H1 (cell line): ENCODE data around the gene PHLDA1. TPM values are rescaled to one million over a fixed set of nuclear protein-coding genes. Genes with fewer than 3 reads are reported as not detected.

ENCODE experiments used
- CTCF ChIA-PET: fragments of 300-600 bp; sonication (Branson Sonifier 250); formaldehyde crosslinking; loops from one replicate; lab custom pipeline; 2021; ENCODE audit not compliant: partially characterized antibody; lab: Charles Lee
- POLR2A ChIA-PET: fragments of 300-600 bp; sonication (Branson Sonifier 250); formaldehyde crosslinking; loops from one replicate; lab custom pipeline; 2021; ENCODE audit warnings: inconsistent platforms; ENCODE audit not compliant: partially characterized antibody; lab: Charles Lee
- DNase-seq, 2 experiments: peaks; one replicate each; pipeline versions ENCODE4 v3.0.0 to v3.0.0-alpha.2; 2010 to 2022; ENCODE audit warnings: low spot score in 2 of 2, low read depth in 1 of 2, mixed read lengths in 1 of 2
- FAIRE-seq: peaks from 2 replicates; lab custom pipeline; 2011; peaks lifted over from hg19 to GRCh38; lab: Jason Lieb, UNC
- H2AFZ ChIP-seq: 2 replicates; pipeline ENCODE4 v1.8.1; 2012; ENCODE audit warnings: low read length, inconsistent platforms
- H2AK5ac ChIP-seq: 2 replicates; pipeline ENCODE4 v1.6.1; 2013; ENCODE audit warnings: low read depth, low read length
- H2BK120ac ChIP-seq: replicated peaks from 2 replicates; pipeline ENCODE3; 2013; ENCODE audit warnings: low read depth, low read length, inconsistent platforms
- H2BK12ac ChIP-seq: 2 replicates; pipeline ENCODE4 v1.6.1; 2013; ENCODE audit warnings: low read depth, low read length
- H2BK15ac ChIP-seq: 2 replicates; pipeline ENCODE4 v1.6.1; 2013; ENCODE audit warnings: low read length
- H2BK20ac ChIP-seq: 2 replicates; pipeline ENCODE4 v1.6.1; 2013; ENCODE audit warnings: low read length
- H2BK5ac ChIP-seq: 2 replicates; pipeline ENCODE4 v1.6.1; 2013; ENCODE audit warnings: low read depth, low read length
- H3K14ac ChIP-seq: 2 replicates; pipeline ENCODE4 v1.6.1; 2013; ENCODE audit warnings: inconsistent platforms; ENCODE audit not compliant: insufficient read length
- H3K18ac ChIP-seq: 2 replicates; pipeline ENCODE4 v1.6.1; 2013; ENCODE audit warnings: low read length; ENCODE audit errors: extremely low read depth
- H3K23ac ChIP-seq: 2 replicates; pipeline ENCODE4 v1.6.1; 2013; ENCODE audit warnings: inconsistent platforms; ENCODE audit not compliant: insufficient read length
- H3K23me2 ChIP-seq: 2 replicates; pipeline ENCODE4 v1.6.1; 2013; ENCODE audit warnings: low read depth, low read length
- H3K27ac ChIP-seq: 2 replicates; pipeline ENCODE4 v1.6.1; 2011; ENCODE audit warnings: low read depth, low read length, inconsistent platforms
- H3K27me3 ChIP-seq, 4 experiments: replicated peaks in 1 of 4; 1 replicate in 1 of 4; 2 replicates in 3 of 4; pipeline versions ENCODE4 v1.6.1 to v1.8.1; 2011 to 2013; ENCODE audit warnings: low read length in 3 of 4, mild to moderate bottlenecking in 3 of 4, inconsistent platforms in 2 of 4, mixed read lengths in 2 of 4, moderate library complexity in 1 of 4; ENCODE audit not compliant: control insufficient read depth in 3 of 4, insufficient read depth in 3 of 4; ENCODE audit errors: extremely low read depth in 1 of 4
- H3K36me3 ChIP-seq, 4 experiments: 2 replicates each; pipeline versions ENCODE4 v1.6.1 to v1.8.1; 2011 to 2013; ENCODE audit warnings: mild to moderate bottlenecking in 4 of 4, low read length in 3 of 4, moderate library complexity in 2 of 4, control low read depth in 1 of 4, inconsistent platforms in 1 of 4; ENCODE audit not compliant: insufficient read depth in 4 of 4, control insufficient read depth in 2 of 4
- H3K4ac ChIP-seq: replicated peaks from 2 replicates; pipeline ENCODE3; 2013; ENCODE audit warnings: low read length, low read depth, mixed read lengths, inconsistent platforms; ENCODE audit not compliant: insufficient read length
- H3K4me1 ChIP-seq, 4 experiments: replicated peaks in 1 of 4; 1 replicate in 1 of 4; 2 replicates in 3 of 4; pipeline versions ENCODE4 v1.6.1 to v1.8.1; 2011 to 2013; ENCODE audit warnings: low read length in 3 of 4, inconsistent platforms in 2 of 4, mixed read lengths in 1 of 4; ENCODE audit not compliant: insufficient read depth in 4 of 4, control insufficient read depth in 3 of 4
- H3K4me2 ChIP-seq, 2 experiments: 2 replicates each; pipeline versions ENCODE4 v1.6.1 to v1.8.1; 2011 to 2013; ENCODE audit warnings: low read depth in 2 of 2, low read length in 2 of 2, control low read depth in 1 of 2, inconsistent platforms in 1 of 2, mild to moderate bottlenecking in 1 of 2; ENCODE audit not compliant: insufficient read depth in 1 of 2
- H3K4me3 ChIP-seq, 4 experiments: fragments of 200-600, 300-600 bp in 1 of 4; sonication (generic), shearing (Covaris generic), sonication (Bioruptor Twin) in 1 of 4; 2 replicates each; pipeline versions ENCODE4 v1.5.1 to v1.8.1; 2011 to 2016; ENCODE audit warnings: low read length in 4 of 4, low read depth in 3 of 4, control low read depth in 2 of 4, inconsistent platforms in 2 of 4, mild to moderate bottlenecking in 2 of 4, mixed read lengths in 1 of 4, moderate library complexity in 1 of 4; ENCODE audit not compliant: insufficient read depth in 2 of 4; ENCODE audit errors: extremely low read depth in 1 of 4
- H3K56ac ChIP-seq: replicated peaks from 2 replicates; pipeline ENCODE3; 2013; ENCODE audit warnings: low read depth, mild to moderate bottlenecking, mixed read lengths, low read length, inconsistent platforms; ENCODE audit not compliant: insufficient read length
- H3K79me1 ChIP-seq: 2 replicates; pipeline ENCODE4 v1.6.1; 2013; ENCODE audit warnings: low read depth, low read length, control low read depth
- H3K79me2 ChIP-seq, 2 experiments: 2 replicates each; pipeline versions ENCODE4 v1.6.1 to v1.8.1; 2012 to 2013; ENCODE audit warnings: low read length in 2 of 2, mild to moderate bottlenecking in 2 of 2, inconsistent platforms in 1 of 2; ENCODE audit not compliant: insufficient read depth in 2 of 2, control insufficient read depth in 1 of 2
- H3K9ac ChIP-seq, 4 experiments: replicated peaks in 1 of 4; 1 replicate in 1 of 4; 2 replicates in 3 of 4; pipeline versions ENCODE4 v1.6.1 to v1.8.1; 2011 to 2013; ENCODE audit warnings: low read depth in 3 of 4, low read length in 3 of 4, control low read depth in 2 of 4, mild to moderate bottlenecking in 2 of 4, moderate library complexity in 2 of 4, inconsistent platforms in 1 of 4; ENCODE audit errors: extremely low read depth in 1 of 4
- H3K9me3 ChIP-seq, 2 experiments: 2 replicates each; pipeline versions ENCODE4 v1.6.1 to v1.8.1; 2012 to 2013; ENCODE audit warnings: mild to moderate bottlenecking in 2 of 2, moderate library complexity in 2 of 2, control low read depth in 1 of 2, inconsistent platforms in 1 of 2, low read depth in 1 of 2, low read length in 1 of 2, mixed read lengths in 1 of 2; ENCODE audit not compliant: insufficient read depth in 2 of 2
- H4K20me1 ChIP-seq, 2 experiments: replicated peaks in 1 of 2; 2 replicates each; pipeline versions ENCODE3 to v1.8.1; 2011 to 2013; ENCODE audit warnings: inconsistent platforms in 2 of 2, low read length in 2 of 2, mild to moderate bottlenecking in 1 of 2; ENCODE audit not compliant: insufficient read depth in 2 of 2, control insufficient read depth in 1 of 2
- H4K5ac ChIP-seq: 2 replicates; pipeline ENCODE4 v1.6.1; 2013; ENCODE audit warnings: low read length, low read depth, mixed read lengths, inconsistent platforms; ENCODE audit not compliant: insufficient read length
- H4K8ac ChIP-seq: 2 replicates; pipeline ENCODE4 v1.8.0; 2013; ENCODE audit warnings: mild to moderate bottlenecking, moderate library complexity, low read length, inconsistent platforms; ENCODE audit not compliant: insufficient read depth; ENCODE audit errors: extremely low read depth
- H4K91ac ChIP-seq: replicated peaks from 2 replicates; pipeline ENCODE3; 2013; ENCODE audit warnings: low read length, mixed read lengths, inconsistent platforms; ENCODE audit not compliant: insufficient read length
- ATF3 ChIP-seq: IDR thresholded peaks from 2 replicates; pipeline ENCODE4 v1.6.1; 2011; ENCODE audit warnings: low read depth, mild to moderate bottlenecking, low read length; ENCODE audit not compliant: insufficient read depth
- WGBS, 2 experiments: shearing (Covaris generic) in 1 of 2; methylation state at CpG; one replicate each; pipeline versions ENCODE4 v1.1.6 to v1.1.7; 2013 to 2015; ENCODE audit warnings: low lambda C conversion rate in 2 of 2, mixed read lengths in 2 of 2, inconsistent platforms in 1 of 2, low coverage in 1 of 2, missing lambda C conversion rate in 1 of 2; ENCODE audit not compliant: insufficient replicate concordance in 2 of 2, insufficient coverage in 1 of 2, insufficient read length in 1 of 2; ENCODE audit errors: extremely low coverage in 1 of 2, missing lambda C conversion rate in 1 of 2; 5-methylcytosine and 5-hydroxymethylcytosine counted together
- polyA plus RNA-seq, 7 experiments: library from polyadenylated mRNA; depleted of rRNA in 3 of 7; stranded (reverse) in 5 of 7; unstranded in 2 of 7; fragments of >200 nt in 5 of 7; fragments of 200-250 nt in 2 of 7; gene quantifications; 1 replicate in 5 of 7; 2 replicates in 1 of 7; 4 replicates in 1 of 7; pipeline versions ENCODE4 v1.2.1 to v1.2.3, GENCODE V29; 2011 to 2013; ENCODE audit warnings: missing spikeins in 2 of 7, mixed read lengths in 2 of 7
- total RNA-seq: library from RNA; stranded (reverse); fragmentation: NEBNext Ultra II Directional; extraction: Animal tissue kit (Norgen Biotek cat#: 25700); gene quantifications from 2 replicates; pipeline ENCODE4 v1.2.1, GENCODE V29; 2021

Gene PHLDA1
- total and polyA plus RNA-seq, 2 of the 8 experiments (the other 6 are each of a cell fraction or from before 2014, with no cell fraction given): 18.9 to 19.4 TPM

DNA sequence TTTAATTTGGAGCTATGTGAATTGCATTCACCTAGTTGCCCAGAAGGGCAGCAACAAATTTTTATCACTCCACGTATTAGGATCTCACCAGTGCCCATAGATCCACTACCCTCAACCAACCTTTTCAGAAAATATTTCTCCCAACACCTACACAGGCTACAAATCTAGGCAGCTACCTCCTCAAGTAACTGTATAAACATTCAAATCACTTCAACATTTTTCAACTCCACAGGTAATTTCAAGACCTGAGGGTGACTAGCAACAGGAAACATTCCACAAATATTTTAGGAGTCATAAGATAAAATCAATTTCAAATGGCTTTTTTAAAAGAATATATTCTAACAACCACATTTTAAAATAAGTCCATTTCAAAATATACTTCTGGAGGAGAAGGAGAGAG lies 12.9 kb downstream of the PHLDA1 start:
- no peak overlapping the region for H2BK20ac ChIP-seq
- no peak overlapping the region for H3K27ac ChIP-seq
- peak overlapping the region in 1 of 2 experiments; percentile 6; a peak in 1 of 4 replicates for H3K4me2 ChIP-seq
- no peak overlapping the region for H3K4ac ChIP-seq
- no peak overlapping the region for H4K8ac ChIP-seq
- no peaks in the 10 kb centered on the region for H3K36me3 ChIP-seq
- ChIA-PET CTCF (no interaction called here), POLR2A (interaction anchor here (6.6 kb wide), 1 partner anchor 13 kb away, joined by 29 read pairs; the partner anchor contains the start of gene PHLDA1)
- H3K56ac ChIP-seq: no peak overlapping the region
- H4K5ac ChIP-seq: no peak overlapping the region
- H3K14ac ChIP-seq: no peak overlapping the region
- WGBS, 2 experiments: 42% methylated on average over 1 of the region's 1 CpG; no CpG with 5 or more reads in 1 of the 2 experiments
- H3K27me3 ChIP-seq: no peaks in the 10 kb centered on the region
- no peak for DNase-seq
- no peak overlapping the region for H4K91ac ChIP-seq
- H3K18ac ChIP-seq: no peak overlapping the region
- no peak overlapping the region for H2AFZ ChIP-seq
- no peak overlapping the region for H3K23ac ChIP-seq
- no peak overlapping the region for H2BK120ac ChIP-seq
- H3K79me2 ChIP-seq: no peaks in the 10 kb centered on the region
- no peak for FAIRE-seq
- no peak overlapping the region for H2BK5ac ChIP-seq
- peaks cover 4 to 18% (median 8%) of the 10 kb centered on the region in 4 experiments; a peak in 6 of 7 replicates for H3K4me1 ChIP-seq
- no peak overlapping the region for H2AK5ac ChIP-seq
- H4K20me1 ChIP-seq: no peaks in the 10 kb centered on the region
- no peaks in the 10 kb centered on the region for H3K23me2 ChIP-seq
- no peak overlapping the region for H2BK15ac ChIP-seq
- no peaks in the 10 kb centered on the region for H3K79me1 ChIP-seq
- H3K9me3 ChIP-seq: no peaks in the 10 kb centered on the region
- no peak overlapping the region for H2BK12ac ChIP-seq
- H3K4me3 ChIP-seq: no peak overlapping the region
- H3K9ac ChIP-seq: no peak overlapping the region
- TF ChIP-seq ATF3: no peak
